ENCODE results near the gene PCCA. TPM values are rescaled to one million over a fixed set of nuclear protein-coding genes. Genes with fewer than 3 reads are reported as not detected.

The PCCA gene
- total and polyA plus RNA-seq, 2 donors (not counting 3 experiments of a cell fraction or from before 2014, with no cell fraction given): 5.7 to 20.2 TPM

DNA sequence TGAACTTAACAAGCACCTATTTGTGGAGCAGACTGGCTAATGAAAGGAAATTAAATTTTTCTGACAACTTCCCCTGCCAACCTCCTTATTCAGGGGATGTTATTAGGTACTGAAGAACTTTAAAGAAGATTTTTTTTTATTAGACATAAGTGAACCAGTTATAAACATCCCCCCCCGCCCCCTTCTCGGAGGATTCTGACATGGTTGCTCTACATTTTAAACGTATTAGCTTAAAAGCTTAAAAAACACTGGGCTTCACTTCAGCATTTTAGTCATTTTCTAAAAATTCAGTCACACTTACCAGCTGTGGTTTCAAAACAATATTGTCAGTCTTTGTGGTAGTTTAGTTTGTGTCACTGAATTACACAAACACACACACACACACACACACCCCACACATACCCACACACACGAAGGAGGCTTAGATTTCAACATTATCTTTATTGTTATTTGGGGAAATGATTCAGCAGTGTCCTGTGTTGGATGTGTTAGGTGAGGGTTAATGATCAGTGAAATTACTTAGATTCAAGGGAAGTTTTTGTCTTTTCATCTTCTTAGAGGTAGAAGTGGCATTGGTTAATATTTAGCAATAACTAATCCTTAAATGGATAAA, 145.7 kb downstream of the PCCA start:
- Histone ChIP-seq H4K20me1 (replicated peaks; ENCODE audit: control insufficient read depth, extremely low read depth, insufficient read depth, low read length) (no peaks in the 10 kb centered on the region), H3K27me3 (ENCODE audit: control insufficient read depth in 2 of 2, insufficient read depth in 2 of 2, low read length in 2 of 2) (no peaks in the 10 kb centered on the region), H3K4me1 (ENCODE audit: control insufficient read depth, extremely low read depth, insufficient read depth, low read length) (peaks cover 19% of the 10 kb centered on the region), H3K9ac (replicated peaks; ENCODE audit: extremely low read depth, insufficient read depth, low read length) (no peak overlapping the region), H3K9me1 (replicated peaks; ENCODE audit: control insufficient read depth, extremely low read depth, insufficient read depth, low read length) (no peaks in the 10 kb centered on the region), H3K27ac (ENCODE audit: insufficient read depth, low read depth, low read length) (no peak overlapping the region), H2AFZ (ENCODE audit: low read depth, low read length) (no peak overlapping the region), H3K36me3 (ENCODE audit: control insufficient read depth in 2 of 2, extremely low read depth in 1 of 2, insufficient read depth in 2 of 2, low read length in 2 of 2) (no peaks in the 10 kb centered on the region), H3K4me2 (ENCODE audit: insufficient read depth, low read length) (no peak overlapping the region), H3K79me2 (ENCODE audit: control insufficient read depth, insufficient read depth, low read length) (no peaks in the 10 kb centered on the region), H3K4me3 (replicated peaks in 1 of 3; ENCODE audit: insufficient read depth in 1 of 3, low read depth in 1 of 3, low read length in 3 of 3) (no peak overlapping the region), H3K9me3 (replicated peaks; ENCODE audit: control insufficient read depth, insufficient read depth, low read length) (no peaks in the 10 kb centered on the region)
- DNase-seq (ENCODE audit: low read depth, low spot score) (no peak), FAIRE-seq (no peak)
- no TSS peak for BruUV-seq (replicated peaks)
- dilution Hi-C loops (cut with MboI; ENCODE audit: extremely low pct_ligation_motif_present, low sequenced_read_pairs): no loop called here
- TF ChIP-seq, protein P1, sequence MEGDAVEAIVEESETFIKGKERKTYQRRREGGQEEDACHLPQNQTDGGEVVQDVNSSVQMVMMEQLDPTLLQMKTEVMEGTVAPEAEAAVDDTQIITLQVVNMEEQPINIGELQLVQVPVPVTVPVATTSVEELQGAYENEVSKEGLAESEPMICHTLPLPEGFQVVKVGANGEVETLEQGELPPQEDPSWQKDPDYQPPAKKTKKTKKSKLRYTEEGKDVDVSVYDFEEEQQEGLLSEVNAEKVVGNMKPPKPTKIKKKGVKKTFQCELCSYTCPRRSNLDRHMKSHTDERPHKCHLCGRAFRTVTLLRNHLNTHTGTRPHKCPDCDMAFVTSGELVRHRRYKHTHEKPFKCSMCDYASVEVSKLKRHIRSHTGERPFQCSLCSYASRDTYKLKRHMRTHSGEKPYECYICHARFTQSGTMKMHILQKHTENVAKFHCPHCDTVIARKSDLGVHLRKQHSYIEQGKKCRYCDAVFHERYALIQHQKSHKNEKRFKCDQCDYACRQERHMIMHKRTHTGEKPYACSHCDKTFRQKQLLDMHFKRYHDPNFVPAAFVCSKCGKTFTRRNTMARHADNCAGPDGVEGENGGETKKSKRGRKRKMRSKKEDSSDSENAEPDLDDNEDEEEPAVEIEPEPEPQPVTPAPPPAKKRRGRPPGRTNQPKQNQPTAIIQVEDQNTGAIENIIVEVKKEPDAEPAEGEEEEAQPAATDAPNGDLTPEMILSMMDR (IDR thresholded peaks at IDR 0.05; ENCODE audit: extremely low read depth in 1 of 2, insufficient read depth in 1 of 2, low read depth in 1 of 2, low read length in 2 of 2): no peak
- intact Hi-C loops (cut with micrococcal nuclease): loop anchor here (1.0 to 5.0 kb wide), 7 partner anchors 146 to 578 kb away; partner anchors contain the start of genes PCCA and ZIC2
- ChIA-PET POLR2A (no interaction called here), CTCF (interaction anchor here (0.6 to 6.3 kb wide), 48 partner anchors 8 to 792 kb away, joined by 3 to 120 read pairs (median 6); partner anchors contain the start of genes PCCA and ZIC2)

DNA sequence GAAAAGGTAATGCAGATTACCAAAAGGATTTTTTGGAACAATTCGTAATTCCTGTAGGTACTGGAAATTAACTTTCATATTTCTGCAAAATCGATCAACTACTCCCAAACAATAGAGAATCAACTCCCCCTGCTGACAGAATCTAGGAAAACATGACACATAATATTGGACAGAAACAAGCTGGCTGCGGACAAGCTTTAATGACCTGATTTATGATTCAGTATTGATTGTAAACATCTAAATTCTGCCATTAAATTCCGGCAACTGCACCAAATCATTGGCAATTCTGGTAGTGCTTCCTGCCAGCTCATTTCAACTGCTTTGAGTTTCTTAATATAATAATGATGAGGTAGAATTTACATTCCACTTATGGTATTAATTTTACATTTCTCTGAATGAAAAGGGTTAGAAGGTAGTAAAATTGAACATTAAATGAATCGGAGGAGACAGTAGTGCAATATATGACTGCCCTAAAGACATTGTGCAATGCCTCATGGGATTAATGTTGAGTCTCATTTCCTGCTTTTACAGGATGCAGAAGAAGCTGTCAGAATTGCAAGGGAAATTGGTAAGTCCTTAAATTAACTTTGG, 146.5 kb downstream of the PCCA start:
- H2AFZ ChIP-seq (ENCODE audit: low read depth, low read length): no peak overlapping the region
- no TSS peak for BruUV-seq (replicated peaks)
- H3K9me1 ChIP-seq (replicated peaks; ENCODE audit: control insufficient read depth, extremely low read depth, insufficient read depth, low read length): no peaks in the 10 kb centered on the region
- peak; percentile 67 for DNase-seq (ENCODE audit: low read depth, low spot score)
- ChIA-PET CTCF (interaction anchor here (0.6 to 6.3 kb wide), 92 partner anchors 8 to 893 kb away, joined by 3 to 120 read pairs (median 4); partner anchors contain the start of genes PCCA and ZIC2), POLR2A (interaction anchor here (0.7 kb wide), 1 partner anchor 61 kb away, joined by 3 read pairs; no protein-coding TSS in a partner anchor)
- H3K27ac ChIP-seq (ENCODE audit: insufficient read depth, low read depth, low read length): no peak overlapping the region
- intact Hi-C loops (cut with micrococcal nuclease) (loop anchor here (1.0 to 5.0 kb wide), 6 partner anchors 147 to 579 kb away; partner anchors contain the start of genes PCCA and ZIC2), dilution Hi-C loops (cut with MboI; ENCODE audit: extremely low pct_ligation_motif_present, low sequenced_read_pairs) (no loop called here)
- no peaks in the 10 kb centered on the region for H3K9me3 ChIP-seq (replicated peaks; ENCODE audit: control insufficient read depth, insufficient read depth, low read length)
- FAIRE-seq: peak; percentile 57
- no peak overlapping the region for H3K4me3 ChIP-seq (replicated peaks in 1 of 3; ENCODE audit: insufficient read depth in 1 of 3, low read depth in 1 of 3, low read length in 3 of 3)
- no peak overlapping the region for H3K9ac ChIP-seq (replicated peaks; ENCODE audit: extremely low read depth, insufficient read depth, low read length)
- H4K20me1 ChIP-seq (replicated peaks; ENCODE audit: control insufficient read depth, extremely low read depth, insufficient read depth, low read length): no peaks in the 10 kb centered on the region
- H3K4me2 ChIP-seq (ENCODE audit: insufficient read depth, low read length): no peak overlapping the region
- TF ChIP-seq, protein P1 (IDR thresholded peaks at IDR 0.05; ENCODE audit: extremely low read depth in 1 of 2, insufficient read depth in 1 of 2, low read depth in 1 of 2, low read length in 2 of 2): peak; percentile 25 to 38
- TF ChIP-seq GATA2 (IDR thresholded peaks at IDR 0.05; ENCODE audit: insufficient read depth, insufficient read length, low read depth, low read length): no peak
- peaks cover 17% of the 10 kb centered on the region for H3K4me1 ChIP-seq (ENCODE audit: control insufficient read depth, extremely low read depth, insufficient read depth, low read length)
- no peaks in the 10 kb centered on the region for H3K27me3 ChIP-seq (ENCODE audit: control insufficient read depth in 2 of 2, insufficient read depth in 2 of 2, low read length in 2 of 2)
- no peaks in the 10 kb centered on the region for H3K79me2 ChIP-seq (ENCODE audit: control insufficient read depth, insufficient read depth, low read length)
- H3K36me3 ChIP-seq (ENCODE audit: control insufficient read depth in 2 of 2, extremely low read depth in 1 of 2, insufficient read depth in 2 of 2, low read length in 2 of 2): no peaks in the 10 kb centered on the region
